Superior temporal gyrus (tissue), 1 donor: Measurements from ENCODE around the gene WFDC8.
"Not testable (repeated sequence)": the region's sequence is repeated elsewhere in the genome, so short reads cannot be mapped to it uniquely, and the experiment has no call there.

Experiments used
- DNase-seq: peaks from one replicate; pipeline ENCODE4 v3.0.0-alpha.2; 2016; ENCODE audit errors: extremely low spot score

WFDC8 gene

GRCh38 chr20:45579184-45579583 lies at the start of gene WFDC8:
TSS of gene WFDC8 (minus strand) at chr20:45579284. CDS start at chr20:45579247, 37 bp downstream.
- DNase-seq, result no peak

GRCh38 chr20:45626540-45626939 lies 47.5 kb upstream of the WFDC8 start:
- no peak for DNase-seq

- no peak for DNase-seq
These were observed 42.5 kb upstream of the WFDC8 start for GRCh38 chr20:45621593-45621992.

GRCh38 chr20:45617591-45617990 lies 38.5 kb upstream of the WFDC8 start:
- DNase-seq, result no peak

- no peak for DNase-seq
These were observed 33.2 kb upstream of the WFDC8 start for GRCh38 chr20:45612314-45612713.

- no peak for DNase-seq
These were observed 32.0 kb upstream of the WFDC8 start for GRCh38 chr20:45611054-45611453.

GRCh38 chr20:45607810-45608209 lies 28.7 kb upstream of the WFDC8 start:
- no peak for DNase-seq

GRCh38 chr20:45595235-45595634 lies 16.2 kb upstream of the WFDC8 start:
- no peak for DNase-seq

- no peak for DNase-seq
These were observed 14.4 kb upstream of the WFDC8 start for GRCh38 chr20:45593498-45593897.

- peak; percentile 55 for DNase-seq
These were observed 13.6 kb upstream of the WFDC8 start for GRCh38 chr20:45592574-45593189.

- DNase-seq, result peak; percentile 19
These were observed 10.6 kb upstream of the WFDC8 start for GRCh38 chr20:45589725-45590124.

- no peak for DNase-seq
These were observed 9.7 kb upstream of the WFDC8 start for GRCh38 chr20:45588800-45589199.

- DNase-seq, result not testable (repeated sequence)
These were observed 6.9 kb upstream of the WFDC8 start for GRCh38 chr20:45585986-45586385.

- DNase-seq, result not testable (repeated sequence)
These were observed 5.2 kb upstream of the WFDC8 start for GRCh38 chr20:45584294-45584693.

- DNase-seq, result no peak
These were observed 4.4 kb upstream of the WFDC8 start for GRCh38 chr20:45583502-45583901.

- no peak for DNase-seq
These were observed 2.6 kb upstream of the WFDC8 start for GRCh38 chr20:45581702-45582101.

GRCh38 chr20:45578231-45578630 lies 853 bp downstream of the WFDC8 start:
- no peak for DNase-seq

GRCh38 chr20:45576995-45577394 lies 2.1 kb downstream of the WFDC8 start:
- no peak for DNase-seq

GRCh38 chr20:45575931-45576330 lies 3.2 kb downstream of the WFDC8 start:
- no peak for DNase-seq

GRCh38 chr20:45569650-45570049 lies 9.4 kb downstream of the WFDC8 start:
- DNase-seq, result not testable (repeated sequence)

- DNase-seq, result no peak
These were observed 14.3 kb downstream of the WFDC8 start for GRCh38 chr20:45564760-45565276.

GRCh38 chr20:45555198-45555597 lies 23.9 kb downstream of the WFDC8 start:
- DNase-seq, result no peak

- DNase-seq, result no peak
These were observed 26.6 kb downstream of the WFDC8 start for GRCh38 chr20:45552456-45552855.

- DNase-seq, result no peak
These were observed 28.3 kb downstream of the WFDC8 start for GRCh38 chr20:45550765-45551164.
